ENCODE data around the gene CLEC2D.
"Not testable (repeated sequence)": the region's sequence is repeated elsewhere in the genome, so short reads cannot be mapped to it uniquely, and the experiment has no call there.

The CLEC2D gene

DNA sequence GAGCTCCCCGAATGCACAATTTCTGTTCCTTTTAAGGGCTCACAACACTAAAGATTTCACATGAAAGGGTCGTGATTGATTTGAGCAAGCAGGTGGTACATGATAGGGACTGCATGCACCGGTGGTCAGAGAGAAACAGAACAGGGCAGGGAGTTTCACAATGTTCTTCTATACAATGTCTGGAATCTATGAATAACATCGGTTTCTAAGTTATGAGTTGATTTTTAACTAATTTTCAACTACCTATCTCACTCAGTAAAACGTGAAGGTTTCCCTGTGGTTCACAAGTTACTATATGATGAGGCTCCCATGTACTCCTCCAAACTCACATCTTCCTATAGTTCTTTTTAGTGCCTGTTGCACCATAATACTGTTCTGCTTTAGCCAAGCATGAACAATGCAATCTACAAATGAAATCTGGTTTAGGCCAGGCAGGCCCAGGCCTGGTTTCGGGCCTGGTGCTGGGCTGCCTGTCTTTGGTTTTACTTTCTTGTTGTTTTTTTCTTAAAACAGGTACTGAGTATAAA is 43.6 kb downstream of the CLEC2D start:
- H3K27ac ChIP-seq (ENCODE audit: low read depth, low read length); H3K9ac ChIP-seq (ENCODE audit: low read length); H3K4me3 ChIP-seq (ENCODE audit: low read depth, low read length); H3K27me3 ChIP-seq (ENCODE audit: control insufficient read depth, insufficient read depth, low read length); H3K9me3 ChIP-seq (ENCODE audit: control insufficient read depth, insufficient read depth, low read depth, low read length); H3K4me1 ChIP-seq (ENCODE audit: control insufficient read depth, insufficient read depth, low read length); H3K36me3 ChIP-seq (ENCODE audit: control insufficient read depth, insufficient read depth, low read length): not testable (repeated sequence)

DNA sequence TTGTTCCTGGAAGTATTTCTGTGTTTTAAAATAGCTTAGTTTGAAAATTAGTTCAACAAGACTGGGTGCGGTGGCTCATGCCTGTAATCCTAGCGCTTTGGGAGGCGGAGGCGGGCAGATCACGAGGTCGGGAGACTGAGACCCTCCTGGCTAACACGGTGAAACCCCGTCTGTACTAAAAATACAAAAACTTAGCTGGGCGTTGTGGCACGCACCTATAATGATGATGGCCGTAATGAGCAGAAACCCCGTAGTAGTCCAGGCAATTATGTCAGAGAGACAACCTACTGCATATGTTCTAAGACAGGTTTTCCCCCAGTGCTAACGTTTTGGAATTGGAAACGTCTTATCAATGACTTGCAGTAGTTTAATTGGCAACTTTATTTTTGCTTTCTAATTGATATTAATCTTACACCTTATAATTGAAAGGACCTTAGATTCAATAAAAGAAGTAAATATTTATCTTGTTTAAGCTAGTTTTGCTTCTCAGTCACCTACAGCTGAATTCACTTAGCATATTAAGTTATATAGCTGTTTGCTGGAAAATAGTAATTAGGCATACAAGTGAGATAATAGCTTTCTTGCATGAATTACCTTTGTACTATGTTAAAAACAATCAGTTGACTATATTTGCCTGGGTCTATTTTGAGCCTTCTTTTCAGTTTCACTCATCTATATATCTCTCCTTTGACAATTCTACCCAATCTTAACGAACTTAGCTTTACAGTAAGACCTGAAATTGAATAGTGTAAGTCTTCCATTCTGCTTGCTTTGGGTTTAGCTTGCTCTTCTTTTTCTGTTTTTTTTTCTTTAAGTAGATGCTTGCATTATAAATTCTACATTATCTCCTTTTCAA is 47.8 kb downstream of the CLEC2D start:
- no peak overlapping the region for H3K4me3 ChIP-seq (ENCODE audit: low read depth, low read length)
- no peak overlapping the region for H3K9ac ChIP-seq (ENCODE audit: low read length)
- no peaks in the 10 kb centered on the region for H3K36me3 ChIP-seq (ENCODE audit: control insufficient read depth, insufficient read depth, low read length)
- no peaks in the 10 kb centered on the region for H3K27me3 ChIP-seq (ENCODE audit: control insufficient read depth, insufficient read depth, low read length)
- no peaks in the 10 kb centered on the region for H3K4me1 ChIP-seq (ENCODE audit: control insufficient read depth, insufficient read depth, low read length)
- no peaks in the 10 kb centered on the region for H3K9me3 ChIP-seq (ENCODE audit: control insufficient read depth, insufficient read depth, low read depth, low read length)
- H3K27ac ChIP-seq (ENCODE audit: low read depth, low read length) = no peak overlapping the region

DNA sequence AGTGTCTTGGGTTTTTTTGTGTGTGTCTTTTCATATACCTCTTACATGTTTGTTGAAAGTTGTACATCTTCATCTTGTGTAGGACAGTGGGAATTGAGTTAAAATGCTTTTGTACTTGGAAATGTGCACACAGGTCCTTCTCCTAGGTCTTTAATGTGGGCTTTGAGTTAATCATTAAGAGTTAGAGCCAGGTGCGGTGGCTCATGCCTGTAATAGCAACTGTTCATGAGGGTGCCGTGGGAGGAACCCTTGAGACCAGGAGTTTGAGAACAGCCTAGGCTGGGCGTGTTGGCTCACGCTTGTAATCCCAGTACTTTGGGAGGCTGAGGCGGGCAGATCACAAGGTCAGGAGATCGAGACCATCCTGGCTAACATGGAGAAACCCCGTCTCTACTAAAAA is 49.5 kb downstream of the CLEC2D start:
- no peaks in the 10 kb centered on the region for H3K9me3 ChIP-seq (ENCODE audit: control insufficient read depth, insufficient read depth, low read depth, low read length)
- H3K4me3 ChIP-seq (ENCODE audit: low read depth, low read length) = no peak overlapping the region
- H3K4me1 ChIP-seq (ENCODE audit: control insufficient read depth, insufficient read depth, low read length) = no peaks in the 10 kb centered on the region
- H3K9ac ChIP-seq (ENCODE audit: low read length) = no peak overlapping the region
- H3K27me3 ChIP-seq (ENCODE audit: control insufficient read depth, insufficient read depth, low read length) = no peaks in the 10 kb centered on the region
- no peak overlapping the region for H3K27ac ChIP-seq (ENCODE audit: low read depth, low read length)
- no peaks in the 10 kb centered on the region for H3K36me3 ChIP-seq (ENCODE audit: control insufficient read depth, insufficient read depth, low read length)

DNA sequence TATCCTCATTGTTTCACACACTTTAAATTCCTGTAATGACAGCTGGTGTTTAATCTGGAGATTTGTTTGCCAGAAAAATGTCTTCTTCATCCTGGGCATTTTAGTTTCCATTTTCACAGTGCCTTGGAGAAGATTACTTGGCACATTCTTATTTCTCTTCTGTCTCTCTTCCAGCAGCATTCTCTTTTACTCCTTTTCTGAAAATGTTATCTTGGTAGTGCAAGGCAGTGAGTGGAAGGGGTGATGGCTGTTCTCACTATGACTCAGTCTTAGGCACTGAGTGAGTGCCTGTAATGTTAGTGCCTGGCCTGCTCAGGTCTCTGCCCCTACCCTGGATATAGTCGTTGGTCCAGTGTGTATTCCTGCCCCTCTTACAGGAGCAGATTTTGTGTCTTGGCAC is 50.3 kb downstream of the CLEC2D start:
- no peaks in the 10 kb centered on the region for H3K4me1 ChIP-seq (ENCODE audit: control insufficient read depth, insufficient read depth, low read length)
- no peaks in the 10 kb centered on the region for H3K9me3 ChIP-seq (ENCODE audit: control insufficient read depth, insufficient read depth, low read depth, low read length)
- no peaks in the 10 kb centered on the region for H3K36me3 ChIP-seq (ENCODE audit: control insufficient read depth, insufficient read depth, low read length)
- H3K9ac ChIP-seq (ENCODE audit: low read length) = no peak overlapping the region
- H3K4me3 ChIP-seq (ENCODE audit: low read depth, low read length) = no peak overlapping the region
- no peaks in the 10 kb centered on the region for H3K27me3 ChIP-seq (ENCODE audit: control insufficient read depth, insufficient read depth, low read length)
- H3K27ac ChIP-seq (ENCODE audit: low read depth, low read length) = no peak overlapping the region

DNA sequence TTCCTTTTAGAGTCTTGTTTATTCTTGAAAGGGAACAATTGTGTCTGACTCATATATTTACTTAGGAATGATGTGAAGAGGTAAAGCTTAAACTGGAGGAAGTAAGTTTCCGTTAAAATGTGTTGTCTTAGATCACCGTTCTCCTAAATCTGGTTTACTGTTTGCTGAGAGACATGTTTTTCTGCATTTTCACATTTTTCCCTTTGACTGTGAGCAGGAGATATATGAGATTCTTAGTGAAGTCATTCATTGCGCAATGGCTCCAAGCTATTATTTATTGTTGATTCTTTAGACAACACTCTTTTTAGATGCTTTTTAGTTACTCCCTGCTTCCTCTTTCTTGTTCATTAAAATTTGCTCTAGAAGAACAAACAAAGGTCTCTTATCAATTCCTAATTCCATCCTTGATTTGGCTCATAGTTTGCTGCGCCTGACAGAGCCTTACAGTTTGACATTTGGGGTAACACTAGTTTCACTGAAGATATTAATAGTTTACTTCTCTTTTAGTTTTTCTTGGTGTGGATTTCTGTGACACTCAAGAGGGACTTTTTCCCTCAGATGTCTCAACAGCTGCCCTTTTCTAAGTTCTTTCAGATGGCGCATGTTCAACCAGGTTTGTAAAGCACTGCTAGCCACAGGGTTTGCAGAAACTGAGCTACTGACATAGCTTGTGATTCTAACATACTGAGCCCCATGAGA is 52.0 kb downstream of the CLEC2D start:
- Histone ChIP-seq H3K36me3 (ENCODE audit: control insufficient read depth, insufficient read depth, low read length) (no peaks in the 10 kb centered on the region), H3K4me3 (ENCODE audit: low read depth, low read length) (no peak overlapping the region), H3K4me1 (ENCODE audit: control insufficient read depth, insufficient read depth, low read length) (no peaks in the 10 kb centered on the region), H3K27me3 (ENCODE audit: control insufficient read depth, insufficient read depth, low read length) (no peaks in the 10 kb centered on the region), H3K9me3 (ENCODE audit: control insufficient read depth, insufficient read depth, low read depth, low read length) (no peaks in the 10 kb centered on the region), H3K27ac (ENCODE audit: low read depth, low read length) (no peak overlapping the region), H3K9ac (ENCODE audit: low read length) (no peak overlapping the region)

DNA sequence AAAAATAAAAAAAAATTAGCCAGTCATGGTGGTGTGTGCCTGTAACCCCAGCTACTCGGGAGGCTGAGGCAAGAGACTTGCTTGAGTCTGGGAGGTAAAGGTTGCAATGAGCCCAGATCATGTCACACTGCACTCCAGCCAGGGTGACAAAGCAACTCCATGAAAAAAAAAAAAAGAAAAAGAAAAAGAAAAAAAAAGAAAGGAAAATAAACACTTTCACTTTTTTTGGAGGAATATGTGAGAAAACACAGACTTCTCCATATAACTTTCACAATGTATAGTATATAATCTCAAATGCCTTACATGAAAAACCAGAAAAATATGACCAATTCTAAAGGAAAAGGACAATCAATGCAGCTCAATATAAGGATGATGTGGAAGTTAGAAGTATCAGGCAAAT is 54.5 kb downstream of the CLEC2D start:
- no peak overlapping the region for H3K9ac ChIP-seq (ENCODE audit: low read length)
- no peaks in the 10 kb centered on the region for H3K36me3 ChIP-seq (ENCODE audit: control insufficient read depth, insufficient read depth, low read length)
- no peak overlapping the region for H3K27ac ChIP-seq (ENCODE audit: low read depth, low read length)
- no peaks in the 10 kb centered on the region for H3K4me1 ChIP-seq (ENCODE audit: control insufficient read depth, insufficient read depth, low read length)
- H3K4me3 ChIP-seq (ENCODE audit: low read depth, low read length) = no peak overlapping the region
- H3K9me3 ChIP-seq (ENCODE audit: control insufficient read depth, insufficient read depth, low read depth, low read length) = no peaks in the 10 kb centered on the region
- H3K27me3 ChIP-seq (ENCODE audit: control insufficient read depth, insufficient read depth, low read length) = no peaks in the 10 kb centered on the region

DNA sequence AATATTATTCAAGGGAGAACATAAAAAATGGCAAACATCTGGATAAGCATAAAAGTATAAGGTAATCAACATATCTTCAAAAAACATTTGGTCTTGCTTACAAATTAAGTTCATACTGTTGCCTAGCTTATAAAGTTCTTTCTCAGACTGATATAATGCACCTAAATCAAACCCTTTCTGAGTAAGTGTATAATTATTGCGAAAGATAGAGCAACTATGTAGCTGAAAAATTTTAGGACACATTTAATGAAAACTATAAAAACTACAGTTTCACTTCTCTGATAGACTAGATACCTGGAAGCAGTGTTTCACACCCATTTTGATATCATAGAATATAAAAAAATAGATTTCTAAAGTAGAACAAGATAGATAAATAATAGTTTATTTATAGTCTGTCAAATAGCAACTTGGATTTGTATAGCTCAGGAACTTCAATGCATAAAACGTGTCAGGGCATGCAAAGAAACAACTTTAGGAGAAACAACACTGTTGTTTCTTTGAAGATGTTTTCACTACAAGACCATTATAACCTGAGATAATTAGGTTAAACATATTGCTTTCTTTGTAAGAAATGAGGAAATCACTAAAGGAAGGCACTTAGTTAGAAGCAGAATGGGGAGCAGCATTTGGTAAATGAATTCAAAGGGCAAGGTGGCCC is 55.8 kb downstream of the CLEC2D start:
- no peak overlapping the region for H3K4me3 ChIP-seq (ENCODE audit: low read depth, low read length)
- no peak overlapping the region for H3K27ac ChIP-seq (ENCODE audit: low read depth, low read length)
- H3K9ac ChIP-seq (ENCODE audit: low read length) = no peak overlapping the region
- H3K9me3 ChIP-seq (ENCODE audit: control insufficient read depth, insufficient read depth, low read depth, low read length) = no peaks in the 10 kb centered on the region
- no peaks in the 10 kb centered on the region for H3K4me1 ChIP-seq (ENCODE audit: control insufficient read depth, insufficient read depth, low read length)
- H3K27me3 ChIP-seq (ENCODE audit: control insufficient read depth, insufficient read depth, low read length) = no peaks in the 10 kb centered on the region
- no peaks in the 10 kb centered on the region for H3K36me3 ChIP-seq (ENCODE audit: control insufficient read depth, insufficient read depth, low read length)

DNA sequence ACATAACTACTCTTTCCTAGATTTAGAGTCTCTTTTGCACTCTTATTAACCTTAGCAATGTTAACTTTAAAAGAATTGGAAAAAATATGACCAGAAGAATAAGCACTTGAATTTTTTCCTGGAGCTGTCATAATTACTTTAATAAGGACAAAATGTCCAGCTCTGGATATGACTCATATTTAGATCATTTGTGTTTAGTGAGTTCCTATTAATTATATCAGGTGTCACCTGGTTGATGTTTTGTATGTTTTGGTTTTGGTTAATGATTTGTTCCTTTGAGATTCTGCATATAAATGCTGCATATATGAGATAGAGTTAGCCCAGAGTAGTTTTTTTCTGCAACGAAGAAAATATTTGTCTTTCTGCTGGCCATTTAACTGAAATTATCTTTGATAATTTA is 58.3 kb downstream of the CLEC2D start:
- no peaks in the 10 kb centered on the region for H3K27me3 ChIP-seq (ENCODE audit: control insufficient read depth, insufficient read depth, low read length)
- H3K4me1 ChIP-seq (ENCODE audit: control insufficient read depth, insufficient read depth, low read length) = no peaks in the 10 kb centered on the region
- no peak overlapping the region for H3K27ac ChIP-seq (ENCODE audit: low read depth, low read length)
- no peak overlapping the region for H3K4me3 ChIP-seq (ENCODE audit: low read depth, low read length)
- no peaks in the 10 kb centered on the region for H3K36me3 ChIP-seq (ENCODE audit: control insufficient read depth, insufficient read depth, low read length)
- H3K9me3 ChIP-seq (ENCODE audit: control insufficient read depth, insufficient read depth, low read depth, low read length) = no peaks in the 10 kb centered on the region
- no peak overlapping the region for H3K9ac ChIP-seq (ENCODE audit: low read length)

DNA sequence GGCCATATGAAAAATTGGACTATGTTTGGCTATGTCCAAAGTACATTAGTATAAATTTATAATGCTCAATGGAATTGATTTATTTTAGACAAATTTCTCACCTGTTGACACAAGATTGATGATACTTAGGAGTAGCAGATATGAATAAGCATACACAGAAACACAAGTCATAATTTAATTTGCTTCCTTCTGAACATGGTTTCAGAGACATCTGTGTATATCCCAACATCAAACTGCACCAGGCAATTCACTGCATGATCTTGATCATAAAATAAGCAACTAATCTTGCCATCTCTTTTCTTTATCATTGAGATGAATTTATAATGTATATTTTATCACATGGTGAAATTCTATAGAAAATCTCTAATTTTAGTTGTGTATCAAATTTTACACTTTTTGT is 59.6 kb downstream of the CLEC2D start:
- Histone ChIP-seq H3K4me1 (ENCODE audit: control insufficient read depth, insufficient read depth, low read length) (no peaks in the 10 kb centered on the region), H3K4me3 (ENCODE audit: low read depth, low read length) (no peak overlapping the region), H3K27me3 (ENCODE audit: control insufficient read depth, insufficient read depth, low read length) (no peaks in the 10 kb centered on the region), H3K9me3 (ENCODE audit: control insufficient read depth, insufficient read depth, low read depth, low read length) (no peaks in the 10 kb centered on the region), H3K27ac (ENCODE audit: low read depth, low read length) (no peak overlapping the region), H3K36me3 (ENCODE audit: control insufficient read depth, insufficient read depth, low read length) (no peaks in the 10 kb centered on the region), H3K9ac (ENCODE audit: low read length) (no peak overlapping the region)

DNA sequence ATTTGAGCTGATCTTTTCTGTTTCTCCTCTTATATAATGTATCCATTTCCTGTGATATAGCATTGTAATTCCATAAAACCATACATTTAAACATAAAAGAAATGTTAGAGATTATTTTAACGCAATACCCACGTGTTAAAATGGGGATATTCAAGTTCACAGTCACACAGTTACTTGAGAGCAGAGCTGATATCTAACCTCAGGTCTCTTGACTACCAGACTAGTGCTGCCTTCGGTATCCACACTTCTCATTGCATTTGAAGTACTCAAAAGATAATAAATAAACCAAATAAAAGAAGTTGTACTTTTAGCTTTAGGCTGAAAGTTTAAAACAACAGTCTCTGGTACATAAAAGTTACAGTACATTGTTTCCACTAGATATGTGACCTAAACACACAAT is 60.5 kb downstream of the CLEC2D start:
- Histone ChIP-seq H3K9ac (ENCODE audit: low read length) (no peak overlapping the region), H3K27me3 (ENCODE audit: control insufficient read depth, insufficient read depth, low read length) (no peaks in the 10 kb centered on the region), H3K9me3 (ENCODE audit: control insufficient read depth, insufficient read depth, low read depth, low read length) (no peaks in the 10 kb centered on the region), H3K27ac (ENCODE audit: low read depth, low read length) (no peak overlapping the region), H3K4me1 (ENCODE audit: control insufficient read depth, insufficient read depth, low read length) (no peaks in the 10 kb centered on the region), H3K4me3 (ENCODE audit: low read depth, low read length) (no peak overlapping the region), H3K36me3 (ENCODE audit: control insufficient read depth, insufficient read depth, low read length) (no peaks in the 10 kb centered on the region)

DNA sequence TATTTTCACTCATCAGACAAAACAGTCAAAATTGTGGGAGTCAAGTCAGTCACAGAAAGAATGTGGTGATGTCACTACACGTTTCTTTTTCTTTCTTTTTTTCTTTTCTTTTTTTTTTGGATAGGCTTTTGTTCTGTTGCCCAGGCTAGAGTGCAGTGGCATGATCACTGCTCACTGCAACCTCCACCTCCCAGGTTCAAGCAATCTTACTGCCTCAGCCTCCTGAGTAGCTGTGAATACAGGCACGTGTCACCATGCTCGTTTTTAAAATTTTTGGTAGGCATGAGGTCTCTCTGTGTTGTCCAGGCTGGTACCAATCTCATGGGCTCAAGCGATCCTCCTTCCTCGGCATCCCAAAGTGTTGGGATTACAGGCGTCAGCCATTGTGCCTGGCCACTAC is 61.1 kb downstream of the CLEC2D start:
- Histone ChIP-seq H3K27ac (ENCODE audit: low read depth, low read length) (no peak overlapping the region), H3K4me1 (ENCODE audit: control insufficient read depth, insufficient read depth, low read length) (no peaks in the 10 kb centered on the region), H3K9me3 (ENCODE audit: control insufficient read depth, insufficient read depth, low read depth, low read length) (no peaks in the 10 kb centered on the region), H3K9ac (ENCODE audit: low read length) (no peak overlapping the region), H3K36me3 (ENCODE audit: control insufficient read depth, insufficient read depth, low read length) (no peaks in the 10 kb centered on the region), H3K4me3 (ENCODE audit: low read depth, low read length) (no peak overlapping the region), H3K27me3 (ENCODE audit: control insufficient read depth, insufficient read depth, low read length) (no peaks in the 10 kb centered on the region)

Data from HUES6 (cell line).